HepG2 (cell line): ENCODE results near the gene TRAPPC12. TPM values are rescaled to one million over a fixed set of nuclear protein-coding genes. Genes with fewer than 3 reads are reported as not detected.

ENCODE experiments used
- ATF1 ChIP-seq: IDR thresholded peaks from 2 replicates; pipeline ENCODE4 v1.6.1; 2016; ENCODE audit warnings: mild to moderate bottlenecking, control low read depth
- DPF2 ChIP-seq: sonication (generic); formaldehyde crosslinking; IDR thresholded peaks from 2 replicates; pipeline ENCODE4 v1.4.0; 2020; ENCODE audit warnings: mild to moderate bottlenecking, low read depth, missing genetic modification reagents, borderline replicate concordance
- ELF3 ChIP-seq: IDR thresholded peaks from 2 replicates; pipeline ENCODE4 v1.6.1; 2016; ENCODE audit warnings: missing genetic modification reagents, missing compliant biosample characterization
- GTF3A ChIP-seq: sonication (generic); formaldehyde crosslinking; conservative IDR thresholded peaks from 2 replicates; pipeline ENCODE4 v1.4.0; 2020; ENCODE audit warnings: mild to moderate bottlenecking, missing genetic modification reagents
- HOXA7 ChIP-seq: sonication (generic); formaldehyde crosslinking; IDR thresholded peaks from 2 replicates; pipeline ENCODE4 v1.8.1; 2022; ENCODE audit warnings: mild to moderate bottlenecking, missing genetic modification reagents, moderate library complexity
- NPAS2 ChIP-seq: sonication (generic); formaldehyde crosslinking; IDR thresholded peaks from 2 replicates; pipeline ENCODE4 v1.8.0; 2022; ENCODE audit warnings: mild to moderate bottlenecking, missing genetic modification reagents, borderline replicate concordance
- PRMT3 ChIP-seq: sonication (generic); formaldehyde crosslinking; IDR thresholded peaks from 2 replicates; pipeline ENCODE4 v1.8.1; 2022; ENCODE audit warnings: low read depth, mild to moderate bottlenecking, moderate library complexity, missing genetic modification reagents, borderline replicate concordance
- SIX1 ChIP-seq: sonication (generic); formaldehyde crosslinking; IDR thresholded peaks from 2 replicates; pipeline ENCODE4 v1.4.0; 2020; ENCODE audit warnings: missing genetic modification reagents, borderline replicate concordance
- SMC3 ChIP-seq: IDR thresholded peaks from 2 replicates; pipeline ENCODE4 v1.6.1; 2011; ENCODE audit warnings: low read length, improper control_type of control experiment
- SNAI1 ChIP-seq: sonication (generic); formaldehyde crosslinking; IDR thresholded peaks from 2 replicates; pipeline ENCODE4 v1.5.0; 2020; ENCODE audit warnings: mild to moderate bottlenecking, missing genetic modification reagents, borderline replicate concordance
- STAT5B ChIP-seq: sonication (generic); formaldehyde crosslinking; IDR thresholded peaks from 2 replicates; pipeline ENCODE4 v1.4.0; 2020; ENCODE audit warnings: missing genetic modification reagents
- SYNCRIP ChIP-seq: fragments of 200-400 bp; formaldehyde crosslinking; IDR thresholded peaks from 2 replicates; pipeline ENCODE4 v1.6.1; 2018; ENCODE audit warnings: mild to moderate bottlenecking, low read depth, low read length; ENCODE audit not compliant: insufficient read depth
- YEATS2 ChIP-seq: sonication (generic); formaldehyde crosslinking; IDR thresholded peaks from 2 replicates; pipeline ENCODE4 v1.4.0; 2020; ENCODE audit warnings: missing genetic modification reagents, borderline replicate concordance
- ZBTB21 ChIP-seq: sonication (generic); formaldehyde crosslinking; IDR thresholded peaks from 2 replicates; pipeline ENCODE4 v1.4.0; 2020; ENCODE audit warnings: missing genetic modification reagents
- ZMYM2 ChIP-seq: sonication (generic); formaldehyde crosslinking; IDR thresholded peaks from 2 replicates; pipeline ENCODE4 v1.8.0; 2022; ENCODE audit warnings: mild to moderate bottlenecking, missing genetic modification reagents
- ZNF20 ChIP-seq: sonication (generic); formaldehyde crosslinking; IDR thresholded peaks from 2 replicates; pipeline ENCODE4 v1.4.0; 2020; ENCODE audit warnings: mild to moderate bottlenecking, moderate library complexity, missing genetic modification reagents
- ZNF530 ChIP-seq: sonication (generic); formaldehyde crosslinking; IDR thresholded peaks from 2 replicates; pipeline ENCODE4 v1.5.0; 2020; ENCODE audit warnings: low read depth, mild to moderate bottlenecking, missing genetic modification reagents
- ZNF629 ChIP-seq: sonication (generic); formaldehyde crosslinking; conservative IDR thresholded peaks from 2 replicates; pipeline ENCODE4 v1.5.0; 2020; ENCODE audit warnings: missing genetic modification reagents
- ZNF776 ChIP-seq: sonication (generic); formaldehyde crosslinking; IDR thresholded peaks from 2 replicates; pipeline ENCODE4 v1.4.0; 2020; ENCODE audit warnings: mild to moderate bottlenecking, missing genetic modification reagents
- ZSCAN29 ChIP-seq: sonication (generic); formaldehyde crosslinking; conservative IDR thresholded peaks from 2 replicates; pipeline ENCODE4 v1.4.0; 2020; ENCODE audit warnings: mild to moderate bottlenecking, missing genetic modification reagents
- polyA plus RNA-seq, 8 experiments: library from polyadenylated mRNA; depleted of rRNA in 3 of 8; stranded (reverse) in 7 of 8; unstranded in 1 of 8; fragments of >200 nt; fragmentation: Illumina TruSeq in 4 of 8; extraction: Trizol in 4 of 8; gene quantifications; 2 replicates each; pipeline versions ENCODE4 v1.2.1 to v1.2.3, GENCODE V29; 2011 to 2016; ENCODE audit warnings: low read depth in 4 of 8, missing spikeins in 1 of 8, mixed read lengths in 1 of 8; ENCODE audit not compliant: insufficient read depth in 1 of 8
- total RNA-seq, 5 experiments: library from RNA; depleted of rRNA; stranded (reverse); fragments of >200 nt; fragmentation: Illumina TruSeq; extraction: Trizol; gene quantifications; 2 replicates each; pipeline ENCODE4 v1.2.3, GENCODE V29; 2016; ENCODE audit warnings: low read depth in 1 of 5
- TF ChIP-seq, protein P1 (sequence below): sonication (generic); formaldehyde crosslinking; IDR thresholded peaks from 2 replicates; pipeline ENCODE4 v1.4.0; 2020; ENCODE audit warnings: missing genetic modification reagents, borderline replicate concordance
- TF ChIP-seq, protein P2 (sequence below): sonication (generic); formaldehyde crosslinking; IDR thresholded peaks from 2 replicates; pipeline ENCODE4 v1.4.0; 2020; ENCODE audit warnings: missing genetic modification reagents, borderline replicate concordance
- TF ChIP-seq, protein P3 (sequence below): sonication (generic); formaldehyde crosslinking; conservative IDR thresholded peaks from 2 replicates; pipeline ENCODE4 v1.8.0; 2022; ENCODE audit warnings: low read depth, missing genetic modification reagents

Gene TRAPPC12
- total and polyA plus RNA-seq, 2 of the 13 experiments (the other 11 are each of a cell fraction or from before 2014, with no cell fraction given) = 46.4 to 97.7 TPM

DNA sequence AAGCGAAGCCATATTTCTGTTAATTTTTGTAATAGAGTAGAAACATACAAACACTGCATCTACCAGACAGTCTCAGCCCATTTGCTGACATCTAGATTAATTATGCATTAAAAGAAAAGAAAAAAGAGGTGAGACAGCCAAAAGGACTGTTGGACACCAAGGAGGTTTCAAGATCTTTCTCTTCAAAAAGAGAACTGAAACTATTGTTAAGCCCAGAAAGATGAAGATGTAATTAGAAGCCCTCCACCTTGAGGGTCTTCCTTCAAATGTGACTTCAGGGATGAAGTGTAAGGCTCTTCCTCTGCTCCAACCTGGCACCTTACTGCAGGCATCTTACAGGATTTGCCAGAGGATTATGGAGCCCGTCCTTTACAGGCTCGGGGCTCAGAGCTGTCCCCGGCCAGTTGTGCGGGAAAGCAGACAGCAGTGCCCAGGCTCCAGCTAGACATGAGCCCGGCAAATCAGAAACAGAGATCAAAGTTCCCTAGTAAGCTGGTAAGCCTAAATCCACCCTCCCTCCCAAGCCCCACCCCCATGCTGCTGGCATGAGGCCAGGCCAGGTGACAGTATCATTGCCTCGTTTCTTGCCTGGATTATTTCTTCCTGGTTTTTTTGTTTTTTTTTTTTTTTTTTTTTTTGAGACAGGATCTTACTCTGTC is 101.0 kb downstream of the TRAPPC12 start (continued):
- TF ChIP-seq STAT5B (CRISPR knock-in tag) (no peak), ZSCAN29 (CRISPR knock-in tag) (no peak), ZNF530 (CRISPR knock-in tag) (no peak), ZNF776 (CRISPR knock-in tag) (no peak), ZMYM2 (CRISPR knock-in tag) (no peak), SYNCRIP (no peak), ZNF629 (no peak), ELF3 (CRISPR knock-in tag) (peak; percentile 51; the same call in 1 of the 2 replicates), ATF1 (CRISPR knock-in tag) (no peak), DPF2 (no peak), YEATS2 (CRISPR knock-in tag) (0 out of 2 replicates have a peak, but pooled peaks have one; percentile 45), SNAI1 (no peak), ZBTB21 (CRISPR knock-in tag) (no peak), PRMT3 (CRISPR knock-in tag) (no peak), SMC3 (no peak), NPAS2 (no peak), HOXA7 (CRISPR knock-in tag) (no peak), ZNF20 (CRISPR knock-in tag) (no peak), SIX1 (no peak; the same call in 1 of the 2 replicates), GTF3A (CRISPR knock-in tag) (no peak)
- TF ChIP-seq, protein P1, sequence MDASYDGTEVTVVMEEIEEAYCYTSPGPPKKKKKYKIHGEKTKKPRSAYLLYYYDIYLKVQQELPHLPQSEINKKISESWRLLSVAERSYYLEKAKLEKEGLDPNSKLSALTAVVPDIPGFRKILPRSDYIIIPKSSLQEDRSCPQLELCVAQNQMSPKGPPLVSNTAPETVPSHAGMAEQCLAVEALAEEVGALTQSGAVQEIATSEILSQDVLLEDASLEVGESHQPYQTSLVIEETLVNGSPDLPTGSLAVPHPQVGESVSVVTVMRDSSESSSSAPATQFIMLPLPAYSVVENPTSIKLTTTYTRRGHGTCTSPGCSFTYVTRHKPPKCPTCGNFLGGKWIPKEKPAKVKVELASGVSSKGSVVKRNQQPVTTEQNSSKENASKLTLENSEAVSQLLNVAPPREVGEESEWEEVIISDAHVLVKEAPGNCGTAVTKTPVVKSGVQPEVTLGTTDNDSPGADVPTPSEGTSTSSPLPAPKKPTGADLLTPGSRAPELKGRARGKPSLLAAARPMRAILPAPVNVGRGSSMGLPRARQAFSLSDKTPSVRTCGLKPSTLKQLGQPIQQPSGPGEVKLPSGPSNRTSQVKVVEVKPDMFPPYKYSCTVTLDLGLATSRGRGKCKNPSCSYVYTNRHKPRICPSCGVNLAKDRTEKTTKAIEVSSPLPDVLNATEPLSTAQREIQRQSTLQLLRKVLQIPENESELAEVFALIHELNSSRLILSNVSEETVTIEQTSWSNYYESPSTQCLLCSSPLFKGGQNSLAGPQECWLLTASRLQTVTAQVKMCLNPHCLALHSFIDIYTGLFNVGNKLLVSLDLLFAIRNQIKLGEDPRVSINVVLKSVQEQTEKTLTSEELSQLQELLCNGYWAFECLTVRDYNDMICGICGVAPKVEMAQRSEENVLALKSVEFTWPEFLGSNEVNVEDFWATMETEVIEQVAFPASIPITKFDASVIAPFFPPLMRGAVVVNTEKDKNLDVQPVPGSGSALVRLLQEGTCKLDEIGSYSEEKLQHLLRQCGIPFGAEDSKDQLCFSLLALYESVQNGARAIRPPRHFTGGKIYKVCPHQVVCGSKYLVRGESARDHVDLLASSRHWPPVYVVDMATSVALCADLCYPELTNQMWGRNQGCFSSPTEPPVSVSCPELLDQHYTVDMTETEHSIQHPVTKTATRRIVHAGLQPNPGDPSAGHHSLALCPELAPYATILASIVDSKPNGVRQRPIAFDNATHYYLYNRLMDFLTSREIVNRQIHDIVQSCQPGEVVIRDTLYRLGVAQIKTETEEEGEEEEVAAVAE (CRISPR knock-in tag) = no peak
- TF ChIP-seq, protein P2, sequence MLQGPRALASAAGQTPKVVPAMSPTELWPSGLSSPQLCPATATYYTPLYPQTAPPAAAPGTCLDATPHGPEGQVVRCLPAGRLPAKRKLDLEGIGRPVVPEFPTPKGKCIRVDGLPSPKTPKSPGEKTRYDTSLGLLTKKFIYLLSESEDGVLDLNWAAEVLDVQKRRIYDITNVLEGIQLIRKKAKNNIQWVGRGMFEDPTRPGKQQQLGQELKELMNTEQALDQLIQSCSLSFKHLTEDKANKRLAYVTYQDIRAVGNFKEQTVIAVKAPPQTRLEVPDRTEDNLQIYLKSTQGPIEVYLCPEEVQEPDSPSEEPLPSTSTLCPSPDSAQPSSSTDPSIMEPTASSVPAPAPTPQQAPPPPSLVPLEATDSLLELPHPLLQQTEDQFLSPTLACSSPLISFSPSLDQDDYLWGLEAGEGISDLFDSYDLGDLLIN (CRISPR knock-in tag) = no peak
- TF ChIP-seq, protein P3, sequence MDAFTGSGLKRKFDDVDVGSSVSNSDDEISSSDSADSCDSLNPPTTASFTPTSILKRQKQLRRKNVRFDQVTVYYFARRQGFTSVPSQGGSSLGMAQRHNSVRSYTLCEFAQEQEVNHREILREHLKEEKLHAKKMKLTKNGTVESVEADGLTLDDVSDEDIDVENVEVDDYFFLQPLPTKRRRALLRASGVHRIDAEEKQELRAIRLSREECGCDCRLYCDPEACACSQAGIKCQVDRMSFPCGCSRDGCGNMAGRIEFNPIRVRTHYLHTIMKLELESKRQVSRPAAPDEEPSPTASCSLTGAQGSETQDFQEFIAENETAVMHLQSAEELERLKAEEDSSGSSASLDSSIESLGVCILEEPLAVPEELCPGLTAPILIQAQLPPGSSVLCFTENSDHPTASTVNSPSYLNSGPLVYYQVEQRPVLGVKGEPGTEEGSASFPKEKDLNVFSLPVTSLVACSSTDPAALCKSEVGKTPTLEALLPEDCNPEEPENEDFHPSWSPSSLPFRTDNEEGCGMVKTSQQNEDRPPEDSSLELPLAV (CRISPR knock-in tag) = no peak
